Posterior vena cava (tissue), 2 donors: ENCODE data around the gene UNC5C. TPM values are rescaled to one million over a fixed set of nuclear protein-coding genes. Genes with fewer than 3 reads are reported as not detected.

Experiments
- DNase-seq: peaks from one replicate; pipeline ENCODE4 v3.0.0-alpha.2; 2020; ENCODE audit warnings: low spot score
- intact Hi-C, 2 donors: fragments of 100-400 bp; cut with DNase I; formaldehyde crosslinking; loops; one replicate each; pipeline versions ENCODE4 v1.14.1 to v1.14.2; 2022 to 2023
- total RNA-seq, 2 donors: library from RNA; stranded (reverse); fragmentation: NEBNext Ultra II Directional; extraction: Animal tissue kit (Norgen Biotek cat#: 25700); gene quantifications; one replicate each; pipeline ENCODE4 v1.2.1, GENCODE V29; 2021
- donor health status: DM: yes; HTN: yes; CAD: no.
- donor health status: DM: yes; HTN: yes; CAD: no.

UNC5C gene
- total RNA-seq, 2 donors from 2014 or later = 9.2 to 14.9 TPM

DNA sequence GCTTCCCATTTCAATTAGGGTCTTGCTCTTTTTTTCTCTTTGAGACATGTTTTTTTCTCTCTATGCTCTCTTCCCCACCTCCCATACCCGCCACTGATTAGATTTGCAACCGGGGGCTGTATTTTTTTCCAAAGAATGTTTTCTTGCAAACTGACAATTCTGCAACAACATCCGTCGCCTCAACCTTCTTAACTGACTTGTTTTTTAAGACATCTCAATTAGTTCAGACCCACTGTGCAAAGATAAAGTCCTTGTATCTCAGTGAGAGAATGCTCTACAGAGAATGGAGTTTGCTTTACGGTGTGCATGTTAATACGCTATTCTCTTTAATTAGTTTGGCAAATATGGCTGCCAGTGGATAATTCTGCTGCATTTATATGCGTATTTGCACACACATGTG lies 126.3 kb downstream of the UNC5C start:
- intact Hi-C loops = no loop called here

DNA sequence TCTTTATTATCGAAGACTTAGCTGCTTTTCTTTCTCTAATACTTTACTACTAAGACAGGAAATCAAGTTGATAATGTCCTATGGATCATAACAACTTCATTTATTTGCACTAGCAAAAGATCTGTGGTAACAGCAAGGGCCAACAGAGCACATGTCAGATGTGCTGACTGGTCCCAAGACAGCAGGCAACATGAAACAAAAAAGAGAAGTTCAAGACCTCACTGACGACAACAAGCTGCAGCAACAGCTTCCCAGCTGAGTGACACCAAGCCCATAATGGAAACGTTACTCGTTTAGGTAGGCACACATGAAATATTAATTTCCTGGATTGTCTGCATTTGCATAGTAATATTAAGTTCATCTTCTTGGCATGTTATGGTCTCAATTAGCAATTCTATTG lies 126.9 kb downstream of the UNC5C start:
- DNase-seq = no peak
- intact Hi-C loops = no loop called here

More for the DNA sequence above, 126.3 kb downstream of the UNC5C start:
- no peak for DNase-seq

DNA sequence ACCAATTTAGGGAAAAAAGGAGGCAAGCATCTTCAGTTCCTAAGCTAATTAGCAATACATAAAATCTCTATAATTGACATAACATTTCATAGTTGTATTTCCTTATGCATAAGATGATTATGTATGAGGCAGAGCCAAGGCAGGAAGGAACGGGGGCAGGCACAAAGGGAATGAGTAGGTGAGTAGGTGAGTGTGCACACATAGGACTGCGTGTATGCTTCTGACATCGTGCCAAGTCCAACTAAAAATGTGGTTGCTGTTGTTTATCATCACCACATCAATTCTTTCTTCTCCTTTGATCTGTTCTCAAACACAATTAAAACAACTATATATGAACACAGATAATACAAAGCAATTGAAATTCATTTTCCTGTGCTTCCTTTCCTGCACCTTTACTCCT lies 131.2 kb downstream of the UNC5C start:
- intact Hi-C loops = no loop called here
- no peak for DNase-seq

DNA sequence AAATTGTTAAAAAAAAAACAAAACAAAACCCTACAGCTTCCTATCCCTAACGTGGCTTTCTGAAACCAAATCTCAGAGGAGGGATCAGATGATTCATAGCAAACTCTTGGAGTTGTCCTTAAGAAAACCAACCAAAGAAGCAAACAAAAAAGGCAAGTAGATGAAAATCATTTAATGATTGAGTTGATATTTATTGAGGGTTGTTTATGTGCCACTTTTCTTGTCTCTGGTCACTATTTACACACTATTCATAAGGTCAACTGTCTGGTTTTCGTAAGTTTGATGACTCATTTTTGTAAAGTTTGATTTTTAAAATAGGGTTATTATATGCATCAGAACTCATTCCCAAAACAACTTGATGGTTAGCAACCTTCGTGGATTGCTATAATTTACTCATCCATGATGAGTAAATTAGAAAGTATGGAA lies 133.4 kb downstream of the UNC5C start:
- intact Hi-C loops = no loop called here

DNA sequence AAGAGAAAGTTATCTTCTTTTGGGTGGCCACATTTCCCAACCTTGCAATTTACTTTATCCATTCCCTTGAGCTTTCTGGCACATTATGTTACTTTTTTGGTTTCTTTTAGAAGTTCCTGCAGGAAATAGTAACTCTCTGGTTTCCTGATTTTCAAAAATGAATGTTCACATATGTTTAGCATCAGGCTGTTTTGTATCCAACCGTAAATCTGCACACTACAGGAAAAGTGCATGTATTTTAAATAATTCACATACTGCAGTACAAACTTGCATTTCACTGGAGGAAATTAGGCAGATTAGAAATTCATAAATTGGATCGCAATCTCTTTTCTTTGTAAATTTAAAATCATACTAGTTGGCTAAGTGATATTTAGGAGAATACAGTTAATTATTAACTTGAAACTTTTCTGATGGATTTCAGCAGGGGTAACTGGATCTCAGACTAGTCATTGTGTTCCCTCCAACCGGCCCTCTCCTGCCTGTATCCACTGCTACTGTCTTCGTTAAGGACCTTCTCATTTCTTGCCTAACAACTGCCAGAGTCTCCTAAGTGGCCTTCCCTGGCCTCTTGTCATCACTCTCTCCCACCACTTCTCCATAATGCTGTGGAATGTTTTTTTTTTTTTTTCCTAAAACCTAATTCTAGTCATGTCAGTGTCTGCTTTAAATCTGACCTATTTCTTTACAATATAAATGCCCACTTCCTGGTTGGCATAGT lies 137.2 kb downstream of the UNC5C start:
- intact Hi-C loops = no loop called here
- no peak for DNase-seq

More for the DNA sequence above, 133.4 kb downstream of the UNC5C start:
- no peak for DNase-seq

DNA sequence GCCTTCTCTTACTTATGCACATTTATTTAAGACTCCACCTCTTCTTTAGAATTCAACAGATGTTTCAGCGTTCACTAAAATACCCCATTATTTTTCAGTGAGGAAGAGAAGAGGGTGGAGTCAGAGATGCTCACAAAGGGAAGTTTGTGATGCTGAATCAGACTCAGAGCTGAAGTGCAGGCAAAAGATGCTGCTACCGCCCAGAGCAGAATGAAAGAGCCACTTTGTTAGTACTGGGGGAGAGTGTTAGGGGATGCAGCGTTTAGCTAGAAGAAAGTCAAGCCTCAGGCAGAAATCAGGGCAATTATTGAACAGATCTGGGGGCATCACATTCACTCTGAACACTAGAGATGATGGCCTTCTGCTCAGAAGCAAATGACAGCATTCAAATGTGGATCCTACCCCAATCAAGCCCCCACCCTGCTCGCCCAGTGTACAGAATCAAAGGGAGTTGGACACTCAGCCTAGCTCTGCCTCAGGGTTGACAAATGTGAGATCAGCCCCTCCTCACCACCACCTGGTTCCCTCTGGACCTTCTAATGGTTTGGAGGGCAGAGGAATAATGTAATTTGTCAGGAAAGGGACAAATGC lies 138.3 kb downstream of the UNC5C start:
- intact Hi-C loops = no loop called here
- DNase-seq = no peak

DNA sequence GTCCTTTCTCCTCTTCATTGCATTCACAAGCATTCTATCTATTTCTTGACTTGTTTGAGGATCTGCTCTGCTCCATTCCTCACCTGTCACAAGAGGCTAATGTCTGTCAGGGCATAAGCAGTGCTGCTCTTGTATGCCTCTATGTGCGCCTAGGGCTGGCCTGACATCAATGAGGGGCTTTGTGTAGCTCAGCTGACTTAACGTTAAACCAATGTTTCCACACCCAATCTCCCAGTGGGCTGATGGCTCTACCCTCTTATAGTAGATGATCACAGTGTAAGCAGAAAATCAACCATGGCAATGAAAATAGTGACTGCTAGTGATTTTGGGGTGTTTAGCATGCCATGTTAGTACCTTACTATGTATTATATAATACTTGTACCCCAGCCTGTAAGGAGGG lies 139.0 kb downstream of the UNC5C start:
- DNase-seq = no peak
- intact Hi-C loops = no loop called here

DNA sequence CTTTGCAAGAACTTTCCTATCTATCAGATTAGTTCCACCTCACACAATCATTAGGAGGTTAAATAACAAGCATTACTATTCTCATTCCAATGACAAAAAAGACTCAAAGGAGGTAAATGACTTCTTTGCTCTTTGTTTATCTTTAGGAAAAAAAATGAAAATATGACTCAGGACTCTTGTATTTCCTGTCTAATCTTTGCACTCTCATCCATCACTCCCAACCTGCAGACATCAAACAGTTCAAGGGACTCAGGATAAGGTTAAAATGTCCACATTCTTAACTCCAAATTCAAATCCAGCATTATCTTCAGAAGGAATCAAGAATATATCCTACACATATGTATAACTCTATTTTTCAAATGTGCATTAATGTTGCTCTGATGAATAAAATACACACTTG lies 139.6 kb downstream of the UNC5C start:
- no peak for DNase-seq
- intact Hi-C loops = no loop called here

DNA sequence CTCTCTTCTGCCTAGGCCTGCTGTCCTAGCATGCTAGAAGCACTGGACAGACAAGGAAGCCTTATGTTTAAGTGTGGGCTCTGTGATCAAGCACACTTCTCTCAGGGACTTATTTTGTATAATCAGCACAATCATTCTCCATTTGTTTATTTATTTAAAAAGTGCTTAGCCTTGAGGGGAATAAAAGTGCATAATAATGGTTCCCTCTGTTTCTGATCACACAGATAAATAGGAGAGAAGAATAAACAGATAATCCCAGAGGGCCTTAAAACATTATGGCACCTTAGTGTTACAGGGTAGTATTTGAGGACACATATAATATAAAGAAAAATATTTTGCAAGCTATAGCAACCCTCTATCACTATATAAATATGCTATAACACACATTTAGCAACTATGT lies 146.5 kb downstream of the UNC5C start:
- DNase-seq = no peak
- intact Hi-C loops = no loop called here

DNA sequence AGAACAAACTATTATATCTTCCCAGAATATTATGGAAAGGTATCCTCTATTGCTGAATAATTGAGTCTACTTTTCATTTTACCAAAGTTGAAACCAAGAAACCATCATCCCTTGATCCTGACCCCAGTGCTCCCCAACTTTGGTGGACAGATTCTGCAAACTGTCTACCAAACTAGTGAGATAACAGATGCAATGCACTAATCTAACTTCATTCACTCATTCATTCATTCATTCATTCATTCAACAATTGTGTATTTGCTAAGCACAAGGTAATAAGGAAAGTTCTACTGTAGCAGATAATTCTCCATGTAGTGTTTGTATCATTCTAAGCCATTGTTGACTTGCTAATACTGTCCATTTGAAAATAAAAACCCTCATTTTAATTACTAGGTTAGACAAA lies 150.6 kb downstream of the UNC5C start:
- intact Hi-C loops = no loop called here
- no peak for DNase-seq

DNA sequence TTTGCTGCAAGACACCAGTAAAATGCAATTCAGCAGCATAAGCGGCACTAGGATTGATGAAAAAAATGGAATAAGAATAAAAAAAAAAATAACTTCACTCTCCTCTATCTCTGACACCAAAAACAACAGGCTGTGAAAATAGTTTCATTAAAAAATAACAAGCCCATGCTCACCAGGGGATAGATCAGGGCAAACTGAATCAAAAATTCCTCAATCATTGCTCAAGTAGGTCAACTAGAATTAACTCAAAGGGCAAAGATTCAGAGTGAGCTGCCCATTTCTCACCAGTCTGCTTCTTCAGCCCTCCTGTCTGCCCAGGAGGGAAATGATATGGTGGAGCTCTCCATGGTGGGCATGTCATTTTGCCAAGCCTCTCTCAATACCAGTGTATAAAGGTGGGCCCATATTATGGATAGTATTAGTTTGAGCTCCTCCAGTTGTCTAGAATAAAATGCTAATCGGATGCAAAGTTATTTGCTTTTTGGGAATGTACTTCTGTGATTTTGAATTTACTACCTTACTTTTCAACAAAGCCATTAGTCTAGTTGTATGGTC lies 153.9 kb downstream of the UNC5C start:
- no peak for DNase-seq
- intact Hi-C loops = no loop called here

DNA sequence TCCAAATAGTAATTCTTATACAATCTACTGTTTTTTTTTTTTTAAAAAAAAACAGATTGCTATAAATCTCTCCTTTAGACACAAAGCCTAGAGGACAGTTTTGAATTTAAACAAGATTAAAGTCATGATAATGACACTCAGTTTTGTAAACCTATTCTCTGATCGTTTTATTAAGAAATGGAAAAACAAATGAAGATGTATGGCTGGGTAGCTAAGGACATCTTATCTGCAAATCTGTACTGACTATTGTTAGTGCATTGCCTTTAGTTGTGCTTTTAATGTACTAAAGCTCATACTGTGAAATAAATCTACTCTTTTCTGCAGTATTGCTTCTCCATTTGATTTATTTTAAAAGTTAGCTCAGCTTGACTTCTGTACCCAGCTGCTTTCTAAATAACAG lies 155.0 kb downstream of the UNC5C start:
- intact Hi-C loops = no loop called here
- no peak for DNase-seq

DNA sequence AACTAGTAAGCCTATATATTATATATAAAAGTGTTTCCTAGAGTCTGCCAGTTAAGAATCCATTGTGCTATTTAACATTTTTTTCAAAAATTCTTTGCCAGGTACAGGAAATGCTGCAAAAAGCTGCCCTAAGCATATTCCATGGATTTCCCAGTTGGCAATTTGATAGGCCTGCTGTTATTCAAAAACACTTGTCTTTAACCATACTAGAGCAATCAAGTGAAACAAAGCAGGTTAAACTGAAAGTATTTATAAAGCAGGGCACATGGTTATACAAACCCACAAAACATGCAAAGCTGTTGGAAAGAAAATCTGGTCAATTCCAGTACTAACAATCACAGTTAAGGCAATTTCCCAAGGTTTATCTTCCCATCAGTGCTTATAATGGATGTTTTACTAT lies 159.9 kb downstream of the UNC5C start:
- intact Hi-C loops = no loop called here
- DNase-seq = no peak

DNA sequence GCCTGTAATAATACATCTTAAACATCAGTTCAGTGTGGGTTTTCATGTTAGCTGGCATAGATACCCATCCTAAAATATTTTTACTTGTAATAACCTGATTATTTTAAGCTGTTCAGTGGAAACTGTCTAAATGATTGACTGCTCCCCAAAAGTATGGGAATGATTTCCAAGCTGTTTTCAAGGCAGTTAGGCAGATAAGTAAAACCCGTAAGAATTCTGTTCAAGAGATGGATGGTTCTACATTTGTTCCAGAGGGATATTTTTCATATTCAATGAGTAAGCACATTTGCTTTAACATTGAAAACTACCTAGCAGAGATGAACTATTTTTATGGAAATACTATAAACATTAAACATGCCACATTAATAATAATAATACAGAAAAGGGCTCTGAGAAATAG lies 161.1 kb downstream of the UNC5C start:
- intact Hi-C loops = loop anchor here in 1 of 2 donors (2.0 kb wide), 1 partner anchor 19 kb away; no protein-coding TSS in a partner anchor
- no peak for DNase-seq

DNA sequence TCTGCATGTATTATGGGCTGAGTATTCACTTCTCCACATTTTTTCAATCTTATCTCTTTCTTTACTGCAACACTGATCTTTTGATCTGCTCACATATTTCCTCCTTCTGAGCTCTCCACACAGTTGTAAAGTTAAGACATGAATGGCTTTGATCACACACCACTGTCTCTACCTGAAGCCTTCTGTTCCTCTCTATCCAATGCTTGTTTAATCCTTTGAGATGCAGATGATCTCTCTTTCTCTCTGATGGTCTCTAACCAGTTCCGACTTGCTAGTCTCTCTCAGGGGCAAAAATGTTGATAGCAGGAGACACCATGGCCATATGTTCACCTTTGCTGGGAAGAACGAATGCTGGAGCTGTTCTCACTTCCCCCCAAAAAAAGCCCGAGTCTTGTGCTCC lies 162.4 kb downstream of the UNC5C start:
- DNase-seq = no peak
- intact Hi-C loops = loop anchor here in 1 of 2 donors (2.0 kb wide), 1 partner anchor 20 kb away; no protein-coding TSS in a partner anchor

DNA sequence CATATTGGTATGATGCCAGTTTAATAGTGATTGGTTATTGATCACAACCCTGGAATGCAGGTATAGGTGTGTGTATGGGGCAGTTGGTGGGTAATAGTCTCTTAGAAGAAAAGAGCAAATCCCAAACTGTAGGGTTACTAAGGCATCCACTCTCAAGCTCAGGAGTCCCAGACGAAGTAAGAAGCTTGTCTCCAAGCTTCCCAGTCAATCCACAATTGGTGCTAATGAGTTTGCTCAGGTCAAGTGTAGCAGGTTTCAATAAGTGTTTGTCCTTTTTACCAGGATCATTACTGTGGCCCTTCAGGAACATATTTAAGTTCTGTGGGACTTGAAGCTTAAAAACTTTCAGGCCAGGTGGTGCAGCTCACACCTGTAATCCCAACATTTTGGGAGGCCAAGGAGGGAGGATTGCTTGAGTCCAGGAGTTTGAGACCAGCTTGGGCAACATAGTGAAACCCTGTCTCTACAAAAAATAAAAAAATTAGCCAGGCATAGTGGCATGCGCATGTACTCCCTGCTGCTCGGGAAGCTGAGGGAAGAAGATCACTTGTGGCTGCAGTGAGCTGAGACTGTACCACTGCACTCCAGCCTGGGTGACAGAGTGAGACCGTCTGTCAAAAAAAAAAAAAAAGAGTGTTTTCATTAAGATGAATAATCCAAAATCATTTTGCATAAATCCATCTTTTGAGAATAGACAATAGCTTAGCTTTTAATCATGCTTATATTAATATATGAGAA lies 166.8 kb downstream of the UNC5C start:
- intact Hi-C loops = no loop called here
- no peak for DNase-seq

DNA sequence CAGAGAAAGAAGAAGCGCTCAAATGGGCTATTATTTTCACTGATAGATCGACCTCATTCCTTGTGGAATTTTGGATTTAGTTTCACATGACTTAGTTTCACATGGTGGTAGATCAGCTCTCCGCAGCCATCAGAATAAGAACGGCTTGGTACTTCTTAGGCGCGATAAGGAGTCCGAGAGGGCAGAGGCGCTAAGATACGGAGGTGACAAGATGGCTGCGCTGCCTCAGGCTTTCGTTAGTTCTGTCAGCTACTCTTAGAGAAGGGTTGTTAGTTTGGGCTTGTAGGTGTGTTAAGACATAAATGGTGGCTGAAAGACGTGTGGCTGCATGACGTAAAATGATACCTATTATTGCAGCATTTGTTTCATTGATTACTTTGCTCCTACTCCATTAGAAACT lies 169.1 kb downstream of the UNC5C start:
- no peak for DNase-seq
- intact Hi-C loops = no loop called here

DNA sequence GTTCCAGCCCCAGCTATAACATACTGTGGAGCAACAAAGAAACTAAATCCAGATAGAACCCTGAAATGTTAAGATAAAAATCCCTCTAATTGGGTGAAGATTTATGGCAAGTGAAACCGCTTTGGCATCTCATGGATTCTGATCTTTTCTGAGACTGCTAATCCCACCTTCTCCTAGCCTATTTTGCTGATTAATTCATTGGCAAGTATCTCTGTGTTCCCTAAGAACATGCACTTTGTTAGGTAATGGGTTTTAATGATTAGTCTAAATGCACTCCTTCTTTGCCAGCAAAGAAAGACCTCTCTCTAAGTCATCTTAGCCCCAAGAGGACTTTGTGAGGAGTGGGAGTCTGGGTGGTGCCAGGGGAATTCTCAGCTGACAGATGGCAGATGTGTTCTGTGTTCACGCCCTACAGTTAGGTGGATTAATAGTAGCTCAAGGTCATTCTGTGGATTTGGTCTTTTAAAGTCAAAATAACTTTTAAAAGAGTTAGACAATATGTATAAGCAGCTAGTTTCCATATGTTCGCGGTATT lies 171.3 kb downstream of the UNC5C start:
- DNase-seq = no peak
- intact Hi-C loops = no loop called here

DNA sequence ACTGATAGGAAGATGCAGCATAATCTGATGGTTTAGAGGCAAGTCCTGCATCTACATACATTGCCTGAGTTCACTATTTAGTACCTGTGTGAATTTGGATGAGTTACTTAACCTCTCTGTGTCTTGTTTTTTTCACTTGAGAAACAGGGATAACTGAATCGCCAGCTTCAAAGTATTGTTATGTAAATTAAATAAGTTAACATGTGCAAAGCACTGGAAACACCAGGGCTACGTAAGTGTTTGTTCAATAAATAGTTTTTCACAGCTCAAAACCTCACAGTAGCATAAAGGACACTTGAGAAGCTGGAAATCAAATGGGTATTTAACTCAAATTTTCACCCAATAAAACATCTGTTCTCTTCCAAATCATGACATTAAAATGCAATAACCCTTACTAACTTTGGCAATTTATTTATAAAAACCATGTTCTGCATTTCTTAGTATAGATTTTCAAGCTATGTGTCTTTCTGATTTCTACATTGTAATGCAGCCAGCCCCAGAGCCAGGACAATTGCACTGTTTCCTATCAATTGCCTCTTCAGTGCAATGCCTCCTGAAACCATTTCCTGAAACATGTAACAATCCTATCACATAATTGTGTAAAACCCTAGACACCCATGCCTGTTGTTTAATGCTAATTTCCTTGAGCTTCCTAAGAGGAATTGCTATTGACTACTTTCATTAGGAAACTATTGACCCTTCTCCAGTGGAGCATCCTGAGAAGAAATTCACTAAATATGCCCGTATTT lies 177.1 kb downstream of the UNC5C start:
- no peak for DNase-seq
- intact Hi-C loops = no loop called here
